ENCODE measurements around the gene MPPED2. TPM values are rescaled to one million over a fixed set of nuclear protein-coding genes. Genes with fewer than 3 reads are reported as not detected.

MPPED2 gene
- polyA plus RNA-seq, 3 donors: 14.3 to 18.5 (median 16.2) TPM

DNA sequence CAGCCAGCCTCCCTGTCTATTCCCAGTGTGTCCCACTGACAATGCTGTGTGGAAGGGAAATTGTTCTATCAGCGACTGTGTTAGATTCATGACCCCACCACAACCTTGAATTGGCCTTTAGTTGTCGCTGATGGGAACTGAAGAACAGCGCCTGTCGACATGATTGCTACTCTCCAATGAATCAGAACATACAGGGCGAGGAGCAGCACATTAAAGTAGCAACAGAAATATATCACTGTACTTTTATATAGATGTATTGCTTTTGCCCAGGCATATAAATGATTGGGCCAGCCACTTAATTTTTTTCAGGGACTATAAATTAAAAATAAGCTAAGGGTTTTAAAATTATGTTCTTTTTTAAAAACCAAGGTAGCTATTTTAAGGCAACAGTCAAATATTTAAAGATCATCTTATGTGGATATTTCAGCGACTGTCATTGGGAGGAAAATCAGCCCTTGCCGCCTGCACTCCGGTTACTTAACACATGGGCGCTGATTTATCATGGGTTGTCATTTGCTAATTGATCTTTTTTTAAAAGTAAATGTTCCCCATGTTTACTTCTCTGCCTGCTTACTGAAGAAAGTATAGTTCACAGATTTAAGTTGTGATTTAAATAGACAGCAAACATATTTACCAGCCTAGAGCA, 221.2 kb downstream of the MPPED2 start:
- no peak for DNase-seq

DNA sequence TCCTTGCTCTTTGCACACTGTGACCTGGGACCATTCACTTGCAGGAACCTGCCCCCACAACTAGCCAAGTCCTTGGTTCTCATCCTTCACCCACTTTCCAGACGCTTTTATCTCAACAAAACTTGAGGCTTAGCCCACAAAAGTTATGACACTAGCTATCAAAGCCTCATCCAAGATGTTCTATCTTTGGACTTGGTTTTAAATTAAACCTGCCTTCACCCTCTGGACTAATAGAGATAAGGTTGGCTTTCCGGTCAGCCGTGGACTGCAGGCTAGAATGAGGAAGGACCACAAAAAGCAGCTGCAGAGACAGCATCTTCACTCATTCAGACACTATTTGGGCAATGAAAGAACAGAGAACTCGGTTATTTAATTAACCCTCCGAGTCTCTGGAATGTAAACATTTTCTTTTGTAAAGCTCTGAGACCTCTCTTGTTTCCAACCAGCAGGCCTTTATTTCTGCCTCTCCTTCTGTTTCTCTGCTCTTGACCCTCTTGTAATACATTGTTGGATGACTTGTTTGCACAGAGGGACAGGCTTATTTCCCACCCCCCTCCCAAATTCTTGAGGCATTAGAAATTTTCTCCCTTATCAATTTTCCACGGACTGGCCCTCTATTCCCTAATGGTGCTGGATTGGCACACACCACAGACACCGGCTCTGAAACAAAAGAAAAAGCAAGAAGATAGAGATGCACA, 221.9 kb downstream of the MPPED2 start:
- DNase-seq: no peak

DNA sequence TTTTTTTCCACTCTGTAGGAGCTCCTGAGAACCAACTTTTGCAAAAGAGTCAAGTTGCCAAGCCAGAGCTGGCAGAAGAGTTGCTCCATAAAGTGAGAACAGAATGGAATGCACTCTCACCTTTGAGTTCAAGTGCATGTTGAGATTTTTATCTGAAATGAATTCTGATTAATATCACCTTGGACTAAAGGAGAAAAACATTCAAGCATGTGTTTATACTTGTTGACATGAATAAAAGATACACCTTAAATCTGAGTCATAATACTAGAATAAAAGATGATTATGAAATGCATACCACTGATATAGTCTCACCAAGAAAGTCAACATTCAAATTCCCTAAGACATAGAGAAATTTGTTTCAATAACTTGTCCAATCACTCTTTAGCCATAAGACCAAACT, 225.4 kb downstream of the MPPED2 start:
- no peak for DNase-seq
